KMS-11 (cell line): ENCODE results near the gene GNAI3.

ENCODE experiments used
- H2AFZ ChIP-seq: fragments of 200-600 bp; sonication (generic); 2 replicates; pipeline ENCODE4 v1.6.1; 2016; ENCODE audit warnings: antibody characterized with exemption, mixed run types, low read depth
- H3K27ac ChIP-seq: fragments of 200-600 bp; sonication (generic); 2 replicates; pipeline ENCODE4 v1.6.1; 2016; ENCODE audit warnings: mild to moderate bottlenecking, mixed run types
- H3K27me3 ChIP-seq: fragments of 200-600 bp; sonication (generic); 2 replicates; pipeline ENCODE4 v1.6.1; 2017; ENCODE audit warnings: mild to moderate bottlenecking, low read depth, mixed run types, moderate library complexity; ENCODE audit not compliant: insufficient read depth
- H3K36me3 ChIP-seq: fragments of 200-600 bp; sonication (generic); 2 replicates; pipeline ENCODE4 v1.6.1; 2017; ENCODE audit warnings: mild to moderate bottlenecking, mixed run types; ENCODE audit not compliant: insufficient read depth
- H3K4me1 ChIP-seq: fragments of 200-600 bp; sonication (generic); 2 replicates; pipeline ENCODE4 v1.6.1; 2016; ENCODE audit warnings: mild to moderate bottlenecking, low read depth, mixed run types; ENCODE audit not compliant: poor library complexity, severe bottlenecking
- H3K4me2 ChIP-seq: fragments of 200-600 bp; sonication (generic); 2 replicates; pipeline ENCODE4 v1.7.0; 2016; ENCODE audit warnings: mild to moderate bottlenecking, mixed run types
- H3K4me3 ChIP-seq: fragments of 200-600 bp; sonication (generic); IDR thresholded peaks from 2 replicates; pipeline ENCODE4 v1.6.1; 2017; ENCODE audit warnings: low read depth, low read length, mixed read lengths; ENCODE audit not compliant: insufficient read depth
- H3K79me2 ChIP-seq: fragments of 200-600 bp; sonication (generic); 2 replicates; pipeline ENCODE4 v1.6.1; 2016; ENCODE audit warnings: low read depth, mixed run types; ENCODE audit not compliant: insufficient read depth
- H3K9ac ChIP-seq: fragments of 200-600 bp; sonication (generic); 2 replicates; pipeline ENCODE4 v1.6.1; 2016; ENCODE audit warnings: mild to moderate bottlenecking, mixed run types
- H4K20me1 ChIP-seq: fragments of 200-600 bp; sonication (generic); 2 replicates; pipeline ENCODE4 v1.6.1; 2016; ENCODE audit warnings: mild to moderate bottlenecking, mixed run types; ENCODE audit not compliant: insufficient read depth
- CTCF ChIP-seq: fragments of 200-600 bp; sonication (generic); conservative IDR thresholded peaks from 2 replicates; pipeline ENCODE4 v1.6.1; 2017; ENCODE audit warnings: low read depth, mild to moderate bottlenecking, antibody characterized with exemption, low read length, moderate library complexity, mixed read lengths

GNAI3 gene

GRCh38 chr1:109546311-109547109, 1.9 kb upstream of the GNAI3 start:
- Histone ChIP-seq H3K27ac (peak overlapping the region; percentile 16; the same call in 1 of the 2 replicates), H3K4me3 (peak overlapping the region; percentile 54), H3K27me3 (peaks cover 5% of the 10 kb centered on the region; the same call in 1 of the 2 replicates), H3K9ac (no peak overlapping the region), H3K36me3 (no peaks in the 10 kb centered on the region), H3K4me2 (peak overlapping the region; percentile 30; the same call in 1 of the 2 replicates), H3K4me1 (peaks cover 30% of the 10 kb centered on the region), H4K20me1 (no peaks in the 10 kb centered on the region), H3K79me2 (peaks cover 31% of the 10 kb centered on the region), H2AFZ (peak overlapping the region; percentile 75)
- peak; percentile 99 for TF ChIP-seq CTCF

DNA sequence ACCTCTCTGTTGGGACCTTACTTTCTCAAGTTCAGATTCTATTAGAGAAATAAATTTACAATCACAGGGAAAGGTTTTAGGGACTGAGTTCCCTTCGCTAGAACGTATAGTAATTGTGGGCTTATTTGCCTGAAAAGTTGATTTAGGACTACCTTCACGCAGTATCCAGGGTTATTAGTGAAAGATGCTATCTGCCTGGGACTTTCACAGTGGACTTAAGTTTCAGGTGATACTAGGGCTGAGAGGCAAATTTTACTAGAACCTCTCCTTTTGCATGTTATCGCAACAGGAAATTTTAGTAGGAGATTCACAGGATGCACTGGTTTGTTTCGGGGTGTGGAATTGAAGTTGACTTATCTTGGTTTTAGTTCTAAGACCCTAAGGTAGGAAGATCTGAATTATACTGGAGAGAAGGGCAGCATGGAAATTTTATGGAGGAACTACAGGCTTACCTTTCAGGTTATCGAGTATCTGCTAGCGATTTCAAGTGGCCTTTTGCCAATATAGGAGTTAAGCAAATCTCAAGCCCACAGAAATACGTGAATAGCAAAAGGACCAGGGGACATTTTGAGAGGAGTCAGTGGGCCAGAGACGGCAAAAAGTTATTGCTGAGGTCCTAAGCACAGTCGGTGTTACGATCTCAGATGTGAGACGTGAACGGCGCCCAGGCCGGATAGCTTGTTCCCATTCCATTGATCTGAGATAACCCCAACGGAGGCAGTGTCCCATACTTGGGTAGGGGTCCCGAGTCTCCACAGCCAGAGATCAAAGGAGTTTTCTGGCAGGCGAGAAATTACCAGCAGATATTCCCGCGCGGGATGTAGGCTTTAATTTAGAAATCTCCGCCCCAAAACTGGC, 723 bp upstream of the GNAI3 start:
- H4K20me1 ChIP-seq: no peaks in the 10 kb centered on the region
- H3K4me1 ChIP-seq: peaks cover 30% of the 10 kb centered on the region
- no peak overlapping the region for H3K4me3 ChIP-seq
- H3K36me3 ChIP-seq: no peaks in the 10 kb centered on the region
- H3K27ac ChIP-seq: peak overlapping the region; percentile 57
- H3K9ac ChIP-seq: peak overlapping the region; percentile 65; the same call in 1 of the 2 replicates
- peak overlapping the region; percentile 95 for H2AFZ ChIP-seq
- no peaks in the 10 kb centered on the region; the same call in 1 of the 2 replicates for H3K27me3 ChIP-seq
- peak overlapping the region; percentile 72 for H3K4me2 ChIP-seq
- peaks cover 42% of the 10 kb centered on the region for H3K79me2 ChIP-seq
- TF ChIP-seq CTCF: no peak

DNA sequence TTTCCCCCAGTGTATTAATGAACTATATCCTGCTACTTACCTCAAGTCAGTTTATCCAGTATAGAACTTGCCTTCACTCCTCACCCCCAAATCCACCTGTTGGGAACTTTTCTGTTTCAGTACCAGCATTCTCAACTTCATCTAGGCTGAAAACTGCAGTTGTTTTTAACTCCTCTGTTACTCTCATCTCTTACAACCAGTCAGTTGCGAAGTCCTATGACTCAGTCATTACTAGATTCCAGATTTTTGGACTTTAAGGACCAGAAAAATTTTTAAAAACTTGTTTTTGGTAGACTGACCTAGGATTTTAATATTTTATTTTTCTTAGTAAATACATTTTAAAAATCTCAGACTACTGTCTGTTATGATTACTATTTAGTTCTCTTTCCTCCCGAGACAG, 8.1 kb downstream of the GNAI3 start:
- no peaks in the 10 kb centered on the region for H3K36me3 ChIP-seq
- H3K4me3 ChIP-seq: no peak overlapping the region
- peaks cover 98% of the 10 kb centered on the region for H3K79me2 ChIP-seq
- H3K27me3 ChIP-seq: no peaks in the 10 kb centered on the region
- H3K4me2 ChIP-seq: no peak overlapping the region
- H3K27ac ChIP-seq: no peak overlapping the region
- TF ChIP-seq CTCF: no peak
- no peak overlapping the region for H3K9ac ChIP-seq
- no peak overlapping the region for H2AFZ ChIP-seq
- H4K20me1 ChIP-seq: peaks cover 3% of the 10 kb centered on the region; the same call in 1 of the 2 replicates
- no peaks in the 10 kb centered on the region for H3K4me1 ChIP-seq

- H3K27me3 ChIP-seq: no peaks in the 10 kb centered on the region
- H3K4me1 ChIP-seq: no peaks in the 10 kb centered on the region
- H3K79me2 ChIP-seq: peaks cover 99% of the 10 kb centered on the region
- no peak overlapping the region for H3K27ac ChIP-seq
- no peak for TF ChIP-seq CTCF
- no peak overlapping the region for H3K4me3 ChIP-seq
- no peak overlapping the region for H2AFZ ChIP-seq
- no peak overlapping the region for H3K9ac ChIP-seq
- H4K20me1 ChIP-seq: peaks cover 3% of the 10 kb centered on the region; the same call in 1 of the 2 replicates
- H3K4me2 ChIP-seq: no peak overlapping the region
- no peaks in the 10 kb centered on the region for H3K36me3 ChIP-seq
Measured at GRCh38 chr1:109557520-109557919, 9.1 kb downstream of the GNAI3 start.
